HCT116 (cell line): ENCODE data around the gene TRAF2.

Source experiments
- POLR2AphosphoS5 ChIP-seq: IDR thresholded peaks from 2 replicates; pipeline ENCODE4 v1.6.1; 2011; ENCODE audit warnings: mild to moderate bottlenecking, low read depth, low read length, moderate library complexity
- SIN3A ChIP-seq: IDR thresholded peaks from 2 replicates; pipeline ENCODE4 v1.6.1; 2012; ENCODE audit warnings: low read depth
- TCF7L2 ChIP-seq: IDR thresholded peaks from 2 replicates; pipeline ENCODE4 v1.7.0; 2011; ENCODE audit warnings: borderline replicate concordance, inconsistent platforms; ENCODE audit not compliant: insufficient read depth, insufficient read length; ENCODE audit errors: extremely low read depth
- YY1 ChIP-seq: IDR thresholded peaks from 2 replicates; pipeline ENCODE4 v1.6.1; 2011; ENCODE audit warnings: low read length, low read depth, moderate library complexity, mild to moderate bottlenecking; ENCODE audit not compliant: insufficient replicate concordance; ENCODE audit errors: extremely low read depth
- TF ChIP-seq, protein P1 (sequence below): IDR thresholded peaks from 2 replicates; pipeline ENCODE4 v1.6.1; 2012
- TF ChIP-seq, protein P2 (sequence below), 3 experiments: fragments of 200-600 bp in 1 of 3; sonication (generic) in 1 of 3; IDR thresholded peaks in 2 of 3; conservative IDR thresholded peaks in 1 of 3; 2 replicates each; pipeline ENCODE4 v1.5.1; 2012 to 2017; ENCODE audit warnings: low read depth in 2 of 3, low read length in 2 of 3, antibody characterized with exemption in 1 of 3, borderline replicate concordance in 1 of 3, control low read depth in 1 of 3, mild to moderate bottlenecking in 1 of 3, mixed read lengths in 1 of 3, mixed run types in 1 of 3, moderate library complexity in 1 of 3; ENCODE audit not compliant: insufficient read depth in 1 of 3

DNA sequence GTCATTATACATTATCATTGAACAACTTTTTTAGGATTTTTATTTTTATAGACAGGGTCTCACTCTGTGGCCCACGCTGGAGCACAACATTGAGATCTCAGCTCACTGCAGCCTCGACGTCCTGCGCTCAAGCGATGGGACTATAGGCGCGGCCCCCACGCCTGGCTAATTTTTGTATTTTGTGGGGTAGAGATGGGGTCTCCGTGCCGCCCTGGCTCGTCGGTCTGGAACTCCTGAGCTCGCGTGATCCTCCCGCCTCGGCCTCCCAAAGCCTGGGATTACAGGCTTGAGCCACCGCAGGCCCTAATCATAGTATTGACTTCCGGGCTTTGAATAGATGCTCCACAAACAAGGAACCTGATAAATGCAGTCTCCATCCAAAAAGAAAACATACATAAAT lies 18.8 kb upstream of the TRAF2 start:
- no peak for TF ChIP-seq SIN3A
- no peak for TF ChIP-seq TCF7L2
- TF ChIP-seq, protein P1, sequence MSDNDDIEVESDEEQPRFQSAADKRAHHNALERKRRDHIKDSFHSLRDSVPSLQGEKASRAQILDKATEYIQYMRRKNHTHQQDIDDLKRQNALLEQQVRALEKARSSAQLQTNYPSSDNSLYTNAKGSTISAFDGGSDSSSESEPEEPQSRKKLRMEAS, result no peak
- no peak for TF ChIP-seq YY1
- no peak for TF ChIP-seq POLR2AphosphoS5
- TF ChIP-seq, protein P2, sequence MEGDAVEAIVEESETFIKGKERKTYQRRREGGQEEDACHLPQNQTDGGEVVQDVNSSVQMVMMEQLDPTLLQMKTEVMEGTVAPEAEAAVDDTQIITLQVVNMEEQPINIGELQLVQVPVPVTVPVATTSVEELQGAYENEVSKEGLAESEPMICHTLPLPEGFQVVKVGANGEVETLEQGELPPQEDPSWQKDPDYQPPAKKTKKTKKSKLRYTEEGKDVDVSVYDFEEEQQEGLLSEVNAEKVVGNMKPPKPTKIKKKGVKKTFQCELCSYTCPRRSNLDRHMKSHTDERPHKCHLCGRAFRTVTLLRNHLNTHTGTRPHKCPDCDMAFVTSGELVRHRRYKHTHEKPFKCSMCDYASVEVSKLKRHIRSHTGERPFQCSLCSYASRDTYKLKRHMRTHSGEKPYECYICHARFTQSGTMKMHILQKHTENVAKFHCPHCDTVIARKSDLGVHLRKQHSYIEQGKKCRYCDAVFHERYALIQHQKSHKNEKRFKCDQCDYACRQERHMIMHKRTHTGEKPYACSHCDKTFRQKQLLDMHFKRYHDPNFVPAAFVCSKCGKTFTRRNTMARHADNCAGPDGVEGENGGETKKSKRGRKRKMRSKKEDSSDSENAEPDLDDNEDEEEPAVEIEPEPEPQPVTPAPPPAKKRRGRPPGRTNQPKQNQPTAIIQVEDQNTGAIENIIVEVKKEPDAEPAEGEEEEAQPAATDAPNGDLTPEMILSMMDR (IDR thresholded peaks at IDR 0.05 in 2 of 3, conservative IDR thresholded peaks at IDR 0.05 in 1 of 3; ENCODE audit: borderline replicate concordance in 1 of 3, insufficient read depth in 1 of 3, low read depth in 2 of 3, low read length in 2 of 3), result no peak
